GM21786 (cell line): ENCODE results near the gene CERS3.
A peak's percentile ranks its signal among the peaks of the same experiment; 100 is the strongest.

ENCODE experiments used
- ATAC-seq: cut with Tn5 transposase; IDR thresholded peaks from one replicate; pipeline ENCODE4 v1.9.1; 2021; ENCODE audit not compliant: unreplicated experiment

Gene CERS3

GRCh38 chr15:100385300-100386050 is 143.3 kb downstream of the CERS3 start:
- no peak for ATAC-seq

DNA sequence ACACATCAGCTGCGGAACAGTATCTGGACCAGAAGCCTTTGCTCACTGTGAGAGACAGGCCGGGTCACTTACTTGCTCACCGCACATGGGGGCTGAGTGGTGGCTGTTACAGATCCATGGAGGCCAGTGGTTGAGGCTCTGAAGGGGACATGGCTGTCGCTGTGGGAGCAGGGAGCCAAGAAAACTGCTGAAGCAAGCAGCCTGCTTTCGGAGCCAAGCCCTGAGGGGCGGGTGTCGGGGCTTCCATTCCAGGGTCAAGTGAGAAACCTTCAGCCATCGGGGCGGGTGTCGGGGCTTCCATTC is 144.7 kb downstream of the CERS3 start:
- ATAC-seq = no peak

- no peak for ATAC-seq
These were observed 145.2 kb downstream of the CERS3 start for GRCh38 chr15:100383302-100384107.

DNA sequence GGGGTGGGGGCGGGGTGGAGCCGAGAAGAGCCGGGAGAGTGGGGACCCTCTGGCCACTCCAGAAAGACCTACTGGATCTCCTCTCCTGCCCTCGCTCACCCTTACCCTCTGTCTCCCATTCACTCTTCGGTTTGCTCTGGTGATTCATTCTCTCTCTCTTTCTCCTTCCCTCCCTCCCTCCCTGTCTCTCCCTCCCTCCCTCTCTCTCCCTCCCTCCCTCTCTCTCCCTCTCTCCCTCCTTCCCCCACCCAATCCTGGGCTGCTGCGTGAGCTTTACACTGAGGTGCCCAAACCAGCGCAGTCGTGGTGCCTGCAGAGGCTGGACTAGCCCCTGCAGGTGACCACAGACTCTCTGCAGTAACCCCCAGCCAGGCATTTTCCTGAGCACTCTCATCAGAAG is 154.8 kb downstream of the CERS3 start:
- no peak for ATAC-seq

- ATAC-seq = no peak
These were observed 155.4 kb downstream of the CERS3 start for GRCh38 chr15:100373120-100373896.

DNA sequence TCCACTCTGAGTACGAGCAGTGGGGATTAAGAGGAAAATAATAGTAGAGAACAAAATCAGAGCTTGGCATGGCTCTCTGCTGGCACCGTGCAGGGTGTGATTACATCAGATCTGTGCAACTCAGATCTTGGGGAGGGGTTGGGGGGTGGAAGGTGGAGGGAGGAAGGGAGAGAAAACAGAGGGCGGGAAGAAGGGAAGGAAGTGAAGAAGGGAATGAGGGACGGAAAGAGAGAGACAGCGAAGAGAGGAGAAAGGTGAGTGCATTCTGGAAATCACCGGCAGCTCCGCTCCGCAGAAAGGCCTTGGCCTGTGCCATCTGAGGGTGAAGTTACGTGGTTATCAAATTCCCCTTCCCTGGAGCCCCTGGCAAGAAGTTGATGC is 156.0 kb downstream of the CERS3 start:
- ATAC-seq = no peak

DNA sequence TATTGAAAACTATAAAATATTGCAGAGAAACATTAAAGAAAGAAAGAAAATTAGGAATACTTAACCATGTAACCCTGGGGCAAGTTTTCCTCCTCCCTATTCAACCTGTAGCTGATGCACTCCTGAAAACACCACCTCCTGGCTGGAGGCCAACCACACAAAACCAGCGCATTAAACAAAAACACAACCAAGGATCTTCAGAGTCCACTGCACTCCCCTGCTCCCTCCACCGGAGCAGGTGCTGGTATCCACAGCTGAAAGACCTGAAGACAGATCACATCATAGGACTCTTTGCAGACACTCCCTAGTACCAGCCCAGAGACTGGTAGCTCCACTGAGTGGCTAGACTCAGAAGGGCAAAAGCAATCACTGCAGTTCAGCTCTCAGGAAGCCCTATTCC is 173.4 kb downstream of the CERS3 start:
- ATAC-seq = no peak

- ATAC-seq = no peak
These were observed 175.3 kb downstream of the CERS3 start for GRCh38 chr15:100353449-100353848.

- peak; percentile 2 for ATAC-seq
These were observed 178.1 kb downstream of the CERS3 start for GRCh38 chr15:100350434-100351226.
